Sciatic nerve (tissue), 2 donors: Measurements from ENCODE around the gene PPIL6. TPM values are rescaled to one million over a fixed set of nuclear protein-coding genes. Genes with fewer than 3 reads are reported as not detected.

ENCODE experiments used
- ATAC-seq: fragments of 200-7000 bp; cut with Tn5 transposase; one replicate; pipeline ENCODE4 v1.9.1; 2020; ENCODE audit warnings: mild to moderate bottlenecking, moderate library complexity
- DNase-seq: peaks from one replicate; pipeline ENCODE4 v3.0.0-alpha.2; 2020; ENCODE audit warnings: low spot score
- intact Hi-C: fragments of 100-400 bp; cut with DNase I; formaldehyde crosslinking; loops from one replicate; pipeline ENCODE4 v1.14.2; 2022
- total RNA-seq: library from RNA; stranded (reverse); fragmentation: NEBNext Ultra II Directional; extraction: Animal tissue kit (Norgen Biotek cat#: 25700); gene quantifications from one replicate; pipeline ENCODE4 v1.2.1, GENCODE V29; 2021
- donor health status: DM: no; HTN: no; CAD: no.
- donor health status: DM: no; HTN: no; CAD: no.

PPIL6 gene
- total RNA-seq, 1 donor from 2014 or later, result 7.1 TPM

GRCh38 chr6:109345986-109346385 lies 94.4 kb downstream of the PPIL6 start:
- ATAC-seq, result no peak
- intact Hi-C loops, result no loop called here
- DNase-seq, result no peak

- DNase-seq (no peak), ATAC-seq (no peak)
- intact Hi-C loops, result no loop called here
These were observed 96.2 kb downstream of the PPIL6 start for GRCh38 chr6:109344226-109344625.

GRCh38 chr6:109343518-109343917 lies 96.9 kb downstream of the PPIL6 start:
- DNase-seq (no peak), ATAC-seq (no peak)
- intact Hi-C loops, result no loop called here

- intact Hi-C loops, result no loop called here
- no peak for ATAC-seq
- no peak for DNase-seq
These were observed 97.5 kb downstream of the PPIL6 start for GRCh38 chr6:109342911-109343310.

- ATAC-seq, result no peak
- intact Hi-C loops, result no loop called here
- DNase-seq, result no peak
These were observed 97.9 kb downstream of the PPIL6 start for GRCh38 chr6:109342506-109342905.

GRCh38 chr6:109340811-109341210 lies 99.6 kb downstream of the PPIL6 start:
- no peak for DNase-seq
- ATAC-seq, result no peak
- intact Hi-C loops, result no loop called here

Other genes with a start within 250 kb of the PPIL6 start
- 175 TPM for gene CD164, start 58.2 kb downstream of the PPIL6 start, total RNA-seq
- 11.7 TPM for gene SMPD2, start 96 bp upstream of the PPIL6 start, total RNA-seq
- gene MICAL1, start 15.1 kb upstream of the PPIL6 start, total RNA-seq, result 53.9 TPM
- gene ZBTB24, start 42.6 kb upstream of the PPIL6 start, total RNA-seq, result 9.9 TPM